Upper lobe of left lung (tissue), 6 donors: ENCODE measurements around the gene CDKN2D. TPM values are rescaled to one million over a fixed set of nuclear protein-coding genes. Genes with fewer than 3 reads are reported as not detected.
"Not testable (repeated sequence)": the region's sequence is repeated elsewhere in the genome, so short reads cannot be mapped to it uniquely, and the experiment has no call there.

Experiments
- ATAC-seq, 2 donors: fragments of 200-7000 bp; cut with Tn5 transposase; one replicate each; pipeline ENCODE4 v1.9.1; 2022; ENCODE audit warnings: mild to moderate bottlenecking in 2 of 2, moderate library complexity in 2 of 2; ENCODE audit not compliant: low FRiP score in 2 of 2
- DNase-seq, 2 donors: peaks; one replicate each; pipeline ENCODE4 v3.0.0-alpha.2; 2019 to 2020
- H3K27ac ChIP-seq, 4 donors: fragments of 200-600 bp; sonication (generic); one replicate each; pipeline ENCODE4 v1.5.1; 2016 to 2019
- H3K27me3 ChIP-seq, 4 donors: fragments of 200-600 bp; sonication (generic); one replicate each; pipeline ENCODE4 v1.5.1; 2017 to 2019
- H3K36me3 ChIP-seq, 4 donors: fragments of 200-600 bp; sonication (generic); one replicate each; pipeline ENCODE4 v1.5.1; 2016 to 2019
- H3K4me1 ChIP-seq, 4 donors: fragments of 200-600 bp; sonication (generic); one replicate each; pipeline ENCODE4 v1.5.1; 2018 to 2019
- H3K4me3 ChIP-seq, 4 donors: fragments of 200-600 bp; sonication (generic); one replicate each; pipeline ENCODE4 v1.5.1; 2017 to 2019; ENCODE audit warnings: mild to moderate bottlenecking in 2 of 4, moderate library complexity in 1 of 4
- H3K9me3 ChIP-seq, 4 donors: fragments of 200-600 bp; sonication (generic); one replicate each; pipeline ENCODE4 v1.5.1; 2018 to 2019
- CTCF ChIP-seq, 6 experiments: fragments of 450-650 bp in 4 of 6; fragments of 200-600 bp in 2 of 6; sonication (generic) in 2 of 6; IDR thresholded peaks; one replicate each; pipeline ENCODE4 v1.5.1; 2016 to 2019; ENCODE audit warnings: antibody characterized with exemption in 6 of 6
- EP300 ChIP-seq, 4 donors: sonication (generic); formaldehyde crosslinking; IDR thresholded peaks; one replicate each; pipeline ENCODE4 v1.5.1; 2017; ENCODE audit warnings: antibody characterized with exemption in 4 of 4, control low read depth in 2 of 4
- POLR2A ChIP-seq, 4 donors: fragments of 450-650 bp; IDR thresholded peaks; one replicate each; pipeline ENCODE4 v1.5.1; 2016 to 2017; ENCODE audit warnings: antibody characterized with exemption in 4 of 4, mild to moderate bottlenecking in 2 of 4
- POLR2AphosphoS5 ChIP-seq, 2 donors: sonication (generic); formaldehyde crosslinking; IDR thresholded peaks; one replicate each; pipeline ENCODE4 v1.5.1; 2017; ENCODE audit warnings: antibody characterized with exemption in 2 of 2
- WGBS, 2 donors: methylation state at CpG; one replicate each; pipeline ENCODE4 v1.1.5; 2017 to 2018; 5-methylcytosine and 5-hydroxymethylcytosine counted together
- total RNA-seq, 6 donors: library from RNA; depleted of rRNA in 4 of 6; stranded (reverse); fragments of >200 nt in 4 of 6; gene quantifications; one replicate each; pipeline versions ENCODE4 v1.1.0 to v1.2.1, GENCODE V29; 2016 to 2021
- donor health status: DM: no; HTN: no; CAD: no; lungs with moderate emphysema.
- donor health status: DM: no; HTN: yes; CAD: no; lungs with severe emphysema.

CDKN2D gene
- total RNA-seq, 6 donors from 2014 or later = 2.1 to 21.3 (median 15.9) TPM

- DNase-seq (no peak), ATAC-seq (peak in 1 of 2 donors; percentile 8)
- Histone ChIP-seq H3K9me3 (no peaks in the 10 kb centered on the region), H3K27ac (peak overlapping the region in 1 of 4 donors; percentile 18), H3K36me3 (peaks cover 27 to 96% (median 81%) of the 10 kb centered on the region in 4 donors), H3K4me3 (no peak overlapping the region), H3K27me3 (no peaks in the 10 kb centered on the region), H3K4me1 (no peaks in the 10 kb centered on the region)
- whole genome bisulfite sequencing, 2 donors = 84 to 90% methylated on average over 9 to 12 of the region's 12 CpGs
- TF ChIP-seq POLR2A (IDR thresholded peaks at IDR 0.05) (no peak), EP300 (IDR thresholded peaks at IDR 0.05) (no peak), CTCF (IDR thresholded peaks at IDR 0.05) (no peak), POLR2AphosphoS5 (IDR thresholded peaks at IDR 0.05) (no peak)
Measured at GRCh38 chr19:10552510-10553053, 16.2 kb downstream of the CDKN2D start.

DNA sequence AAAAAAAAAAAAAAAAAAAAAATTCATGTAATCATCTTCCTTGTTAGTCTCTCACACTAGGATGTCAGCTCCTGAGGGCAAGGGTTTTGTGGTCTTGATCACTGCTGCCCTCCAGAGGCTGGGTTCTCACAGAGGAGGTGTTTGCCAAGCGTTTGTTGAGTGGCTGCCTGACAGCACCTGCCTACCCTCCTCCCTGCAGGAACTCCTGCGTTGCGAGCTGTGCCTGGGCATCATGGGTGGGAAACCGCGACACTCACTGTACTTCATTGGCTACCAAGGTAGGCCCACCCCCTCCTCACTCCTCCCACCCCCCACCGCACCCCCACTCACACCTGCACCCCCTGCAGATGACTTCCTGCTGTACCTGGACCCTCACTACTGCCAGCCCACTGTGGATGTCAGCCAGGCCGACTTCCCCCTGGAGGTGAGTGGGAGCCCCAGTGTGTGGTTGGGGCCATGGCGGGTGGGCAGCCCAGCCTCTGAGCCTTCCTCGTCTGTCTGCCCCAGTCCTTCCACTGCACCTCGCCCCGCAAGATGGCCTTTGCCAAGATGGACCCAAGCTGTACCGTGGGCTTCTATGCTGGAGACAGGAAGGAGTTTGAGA is 17.0 kb downstream of the CDKN2D start:
- Histone ChIP-seq H3K9me3 (no peaks in the 10 kb centered on the region), H3K27ac (no peak overlapping the region), H3K27me3 (no peaks in the 10 kb centered on the region), H3K36me3 (peaks cover 22 to 94% (median 80%) of the 10 kb centered on the region in 4 donors), H3K4me3 (no peak overlapping the region), H3K4me1 (no peaks in the 10 kb centered on the region)
- TF ChIP-seq CTCF (IDR thresholded peaks at IDR 0.05) (peak in 2 of 6 experiments; percentile 7 to 9), EP300 (IDR thresholded peaks at IDR 0.05) (no peak), POLR2AphosphoS5 (IDR thresholded peaks at IDR 0.05) (no peak)
- ATAC-seq = no peak
- DNase-seq = peak in 1 of 2 donors; percentile 22
- 86 to 91% methylated on average over 9 to 11 of the region's 12 CpGs for WGBS, 2 donors

- H3K9me3 ChIP-seq, H3K4me3 ChIP-seq, H3K27me3 ChIP-seq, DNase-seq, ATAC-seq, H3K4me1 ChIP-seq, H3K27ac ChIP-seq: not testable (repeated sequence)
- 92 to 97% methylated on average over 9 of the region's 9 CpGs for WGBS, 2 donors
- H3K36me3 ChIP-seq = peaks cover 17 to 92% (median 74%) of the 10 kb centered on the region in 4 donors
Measured at GRCh38 chr19:10551006-10551405, 17.8 kb downstream of the CDKN2D start.

DNA sequence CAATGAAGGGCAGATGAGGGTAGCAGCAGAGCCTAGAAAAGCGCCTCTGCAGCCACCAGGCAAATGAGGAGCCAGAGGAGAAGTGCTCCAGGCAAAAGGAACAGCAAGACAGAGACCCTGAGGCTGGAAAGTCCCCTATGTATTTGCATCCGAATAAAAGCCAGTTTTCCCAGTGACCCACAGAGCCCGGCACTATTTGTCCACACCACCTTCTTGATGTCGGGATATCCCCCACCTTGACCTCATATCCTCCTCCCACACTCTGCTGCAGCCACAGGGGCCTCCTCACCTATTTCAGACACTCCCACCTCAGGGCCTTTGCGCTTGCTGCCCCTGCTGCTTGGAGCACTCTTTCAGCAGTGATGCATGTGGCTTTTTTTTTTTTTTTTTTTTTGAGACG is 18.4 kb downstream of the CDKN2D start:
- H3K36me3 ChIP-seq = peaks cover 17 to 88% (median 68%) of the 10 kb centered on the region in 4 donors
- no peak for DNase-seq
- no peaks in the 10 kb centered on the region for H3K9me3 ChIP-seq
- no peak for ATAC-seq
- H3K27ac ChIP-seq = no peak overlapping the region
- no peak overlapping the region for H3K4me3 ChIP-seq
- H3K4me1 ChIP-seq = peaks cover 0 to 6% (median 2%) of the 10 kb centered on the region in 4 donors
- WGBS, 2 donors = 90 to 99% methylated on average over 6 of the region's 6 CpGs
- no peak for TF ChIP-seq CTCF (IDR thresholded peaks at IDR 0.05)
- TF ChIP-seq EP300 (IDR thresholded peaks at IDR 0.05) = no peak
- TF ChIP-seq POLR2AphosphoS5 (IDR thresholded peaks at IDR 0.05) = no peak
- no peak for TF ChIP-seq POLR2A (IDR thresholded peaks at IDR 0.05)
- no peaks in the 10 kb centered on the region for H3K27me3 ChIP-seq

- TF ChIP-seq POLR2AphosphoS5 (IDR thresholded peaks at IDR 0.05) = no peak
- no peak for TF ChIP-seq EP300 (IDR thresholded peaks at IDR 0.05)
- TF ChIP-seq CTCF (IDR thresholded peaks at IDR 0.05) = no peak
- TF ChIP-seq POLR2A (IDR thresholded peaks at IDR 0.05) = no peak
- DNase-seq (no peak), ATAC-seq (no peak)
- H3K4me1 ChIP-seq = peaks cover 5 to 13% (median 8%) of the 10 kb centered on the region in 4 donors
- no peak overlapping the region for H3K27ac ChIP-seq
- WGBS, 2 donors = 90 to 91% methylated on average over 7 of the region's 7 CpGs
- H3K4me3 ChIP-seq = no peak overlapping the region
- H3K9me3 ChIP-seq = no peaks in the 10 kb centered on the region
- peaks cover 17 to 82% (median 62%) of the 10 kb centered on the region in 4 donors for H3K36me3 ChIP-seq
- no peaks in the 10 kb centered on the region for H3K27me3 ChIP-seq
Measured at GRCh38 chr19:10549733-10550132, 19.0 kb downstream of the CDKN2D start.
